ENCODE measurements around the gene TCEA2. TPM values are rescaled to one million over a fixed set of nuclear protein-coding genes. Genes with fewer than 3 reads are reported as not detected.
A peak's percentile ranks its signal among the peaks of the same experiment; 100 is the strongest.

The TCEA2 gene
- total and polyA plus RNA-seq, 2 of the 13 experiments (the other 11 are each of a cell fraction or from before 2014, with no cell fraction given) = 28.1 to 33.7 TPM

DNA sequence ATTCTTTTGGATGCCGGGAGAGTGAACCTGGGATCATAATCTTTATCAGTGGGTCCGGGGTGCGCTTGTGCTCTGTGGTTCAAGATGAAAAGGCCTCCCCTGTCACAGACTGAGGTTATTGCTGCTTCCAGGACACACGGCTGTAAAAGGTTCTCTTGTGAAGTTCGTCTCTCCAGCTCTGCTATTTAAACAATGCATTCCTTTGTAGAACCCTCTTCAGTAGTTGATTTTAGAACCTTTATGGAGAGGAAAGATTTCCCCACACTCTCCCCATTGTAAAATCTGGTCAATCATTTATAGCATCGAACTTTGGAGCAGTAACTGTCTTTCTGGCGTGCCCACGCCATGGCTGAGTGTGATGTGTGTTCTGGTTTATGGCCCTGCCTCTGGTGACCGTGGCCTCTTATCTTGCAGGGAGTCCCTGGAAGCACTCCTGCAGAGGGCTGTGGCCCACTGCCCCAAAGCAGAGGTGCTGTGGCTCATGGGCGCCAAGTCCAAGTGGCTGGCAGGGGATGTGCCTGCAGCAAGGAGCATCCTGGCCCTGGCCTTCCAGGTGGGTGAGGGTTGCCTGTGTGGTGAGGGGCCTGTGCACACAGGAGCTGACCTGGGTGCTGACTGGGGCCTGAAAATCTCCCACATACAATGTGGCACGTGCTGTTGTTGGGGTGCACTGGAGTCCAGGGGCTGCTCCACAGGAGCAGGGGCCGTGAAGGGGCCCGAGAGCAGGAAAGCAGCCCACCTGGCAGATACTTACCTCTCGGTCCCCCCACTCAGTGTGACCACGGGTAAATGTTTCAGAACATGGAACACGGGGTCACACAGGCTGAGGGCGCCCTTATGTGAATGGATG, 38.6 kb upstream of the TCEA2 start (continued):
- TF ChIP-seq MBNL3 (CRISPR knock-in tag; conservative IDR thresholded peaks at IDR 0.05) (no peak), ZBTB44 (CRISPR knock-in tag; IDR thresholded peaks at IDR 0.05) (no peak), ZNF264 (CRISPR knock-in tag; IDR thresholded peaks at IDR 0.05) (no peak; the same call in 1 of the 2 replicates), ZNF616 (CRISPR knock-in tag; IDR thresholded peaks at IDR 0.05; ENCODE audit: low read depth) (no peak), FOXK2 (IDR thresholded peaks at IDR 0.05) (peak; percentile 36; the same call in 1 of the 2 replicates), ELF3 (CRISPR knock-in tag; IDR thresholded peaks at IDR 0.05) (no peak; the same call in 1 of the 2 replicates), ESRRA (CRISPR knock-in tag; IDR thresholded peaks at IDR 0.05; ENCODE audit: low read depth) (no peak; the same call in 1 of the 2 replicates), BRF2 (CRISPR knock-in tag; IDR thresholded peaks at IDR 0.05) (peak; percentile 73; the same call in 1 of the 2 replicates), WIZ (CRISPR knock-in tag; IDR thresholded peaks at IDR 0.05) (no peak), ZNF329 (CRISPR knock-in tag; IDR thresholded peaks at IDR 0.05; ENCODE audit: low read depth) (no peak), EZH2 (conservative IDR thresholded peaks at IDR 0.05; ENCODE audit: low read depth, low read length) (no peak)
- TF ChIP-seq, protein P1, sequence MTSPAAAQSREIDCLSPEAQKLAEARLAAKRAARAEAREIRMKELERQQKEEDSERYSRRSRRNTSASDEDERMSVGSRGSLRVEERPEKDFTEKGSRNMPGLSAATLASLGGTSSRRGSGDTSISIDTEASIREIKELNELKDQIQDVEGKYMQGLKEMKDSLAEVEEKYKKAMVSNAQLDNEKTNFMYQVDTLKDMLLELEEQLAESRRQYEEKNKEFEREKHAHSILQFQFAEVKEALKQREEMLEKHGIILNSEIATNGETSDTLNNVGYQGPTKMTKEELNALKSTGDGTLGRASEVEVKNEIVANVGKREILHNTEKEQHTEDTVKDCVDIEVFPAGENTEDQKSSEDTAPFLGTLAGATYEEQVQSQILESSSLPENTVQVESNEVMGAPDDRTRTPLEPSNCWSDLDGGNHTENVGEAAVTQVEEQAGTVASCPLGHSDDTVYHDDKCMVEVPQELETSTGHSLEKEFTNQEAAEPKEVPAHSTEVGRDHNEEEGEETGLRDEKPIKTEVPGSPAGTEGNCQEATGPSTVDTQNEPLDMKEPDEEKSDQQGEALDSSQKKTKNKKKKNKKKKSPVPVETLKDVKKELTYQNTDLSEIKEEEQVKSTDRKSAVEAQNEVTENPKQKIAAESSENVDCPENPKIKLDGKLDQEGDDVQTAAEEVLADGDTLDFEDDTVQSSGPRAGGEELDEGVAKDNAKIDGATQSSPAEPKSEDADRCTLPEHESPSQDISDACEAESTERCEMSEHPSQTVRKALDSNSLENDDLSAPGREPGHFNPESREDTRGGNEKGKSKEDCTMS (CRISPR knock-in tag; conservative IDR thresholded peaks at IDR 0.05) = no peak
- TF ChIP-seq, protein P2, sequence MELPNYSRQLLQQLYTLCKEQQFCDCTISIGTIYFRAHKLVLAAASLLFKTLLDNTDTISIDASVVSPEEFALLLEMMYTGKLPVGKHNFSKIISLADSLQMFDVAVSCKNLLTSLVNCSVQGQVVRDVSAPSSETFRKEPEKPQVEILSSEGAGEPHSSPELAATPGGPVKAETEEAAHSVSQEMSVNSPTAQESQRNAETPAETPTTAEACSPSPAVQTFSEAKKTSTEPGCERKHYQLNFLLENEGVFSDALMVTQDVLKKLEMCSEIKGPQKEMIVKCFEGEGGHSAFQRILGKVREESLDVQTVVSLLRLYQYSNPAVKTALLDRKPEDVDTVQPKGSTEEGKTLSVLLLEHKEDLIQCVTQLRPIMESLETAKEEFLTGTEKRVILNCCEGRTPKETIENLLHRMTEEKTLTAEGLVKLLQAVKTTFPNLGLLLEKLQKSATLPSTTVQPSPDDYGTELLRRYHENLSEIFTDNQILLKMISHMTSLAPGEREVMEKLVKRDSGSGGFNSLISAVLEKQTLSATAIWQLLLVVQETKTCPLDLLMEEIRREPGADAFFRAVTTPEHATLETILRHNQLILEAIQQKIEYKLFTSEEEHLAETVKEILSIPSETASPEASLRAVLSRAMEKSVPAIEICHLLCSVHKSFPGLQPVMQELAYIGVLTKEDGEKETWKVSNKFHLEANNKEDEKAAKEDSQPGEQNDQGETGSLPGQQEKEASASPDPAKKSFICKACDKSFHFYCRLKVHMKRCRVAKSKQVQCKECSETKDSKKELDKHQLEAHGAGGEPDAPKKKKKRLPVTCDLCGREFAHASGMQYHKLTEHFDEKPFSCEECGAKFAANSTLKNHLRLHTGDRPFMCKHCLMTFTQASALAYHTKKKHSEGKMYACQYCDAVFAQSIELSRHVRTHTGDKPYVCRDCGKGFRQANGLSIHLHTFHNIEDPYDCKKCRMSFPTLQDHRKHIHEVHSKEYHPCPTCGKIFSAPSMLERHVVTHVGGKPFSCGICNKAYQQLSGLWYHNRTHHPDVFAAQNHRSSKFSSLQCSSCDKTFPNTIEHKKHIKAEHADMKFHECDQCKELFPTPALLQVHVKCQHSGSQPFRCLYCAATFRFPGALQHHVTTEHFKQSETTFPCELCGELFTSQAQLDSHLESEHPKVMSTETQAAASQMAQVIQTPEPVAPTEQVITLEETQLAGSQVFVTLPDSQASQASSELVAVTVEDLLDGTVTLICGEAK (IDR thresholded peaks at IDR 0.05) = no peak
- TF ChIP-seq, protein P2 (CRISPR knock-in tag; IDR thresholded peaks at IDR 0.05) = no peak; the same call in none of the 2 replicates
